Measurements from ENCODE around the gene DENND5A.

- TF ChIP-seq GATA3 (IDR thresholded peaks at IDR 0.05; ENCODE audit: low read depth, low read length) (no peak), GATA2 (IDR thresholded peaks at IDR 0.05; ENCODE audit: low read depth, low read length) (no peak)
Measured at GRCh38 chr11:9184516-9184915, 80.6 kb downstream of the DENND5A start.
